RWPE2 (cell line): Measurements from ENCODE around the gene WDR83.
A peak's percentile ranks its signal among the peaks of the same experiment; 100 is the strongest.

Experiments
- ATAC-seq: fragments of 200-7000 bp; cut with Tn5 transposase; 3 replicates; pipeline ENCODE4 v1.9.1; 2021; ENCODE audit warnings: low read depth
- DNase-seq: peaks from one replicate; pipeline ENCODE4 v3.0.0-alpha.2; 2020; ENCODE audit warnings: low spot score
- H3K27ac ChIP-seq: fragments of 450-650 bp; 2 replicates; pipeline ENCODE4 v1.5.1; 2017; ENCODE audit warnings: mild to moderate bottlenecking; ENCODE audit not compliant: poor library complexity, severe bottlenecking
- H3K27me3 ChIP-seq: fragments of 250-450 bp; sonication (Bioruptor Pico); 2 replicates; pipeline ENCODE4 v1.5.1; 2021; ENCODE audit warnings: mild to moderate bottlenecking, moderate library complexity; ENCODE audit not compliant: insufficient read depth, poor library complexity, severe bottlenecking
- H3K36me3 ChIP-seq: fragments of 250-450 bp; sonication (Bioruptor Pico); 2 replicates; pipeline ENCODE4 v1.5.1; 2020; ENCODE audit warnings: low read depth, mild to moderate bottlenecking, moderate library complexity
- H3K4me1 ChIP-seq: fragments of 250-450 bp; sonication (Bioruptor Pico); 2 replicates; pipeline ENCODE4 v1.5.1; 2021; ENCODE audit warnings: mild to moderate bottlenecking, moderate library complexity; ENCODE audit not compliant: insufficient read depth, poor library complexity, severe bottlenecking
- H3K4me3 ChIP-seq: fragments of 250-450 bp; sonication (Bioruptor Pico); 2 replicates; pipeline ENCODE4 v1.5.1; 2021; ENCODE audit warnings: mild to moderate bottlenecking, moderate library complexity; ENCODE audit not compliant: severe bottlenecking
- H3K9me3 ChIP-seq: fragments of 250-450 bp; sonication (Bioruptor Pico); 2 replicates; pipeline ENCODE4 v1.5.1; 2021; ENCODE audit warnings: mild to moderate bottlenecking, moderate library complexity; ENCODE audit not compliant: severe bottlenecking
- CTCF ChIP-seq: fragments of 450-650 bp; IDR thresholded peaks from one replicate; pipeline ENCODE4 v1.5.1; 2017; ENCODE audit warnings: mild to moderate bottlenecking, moderate library complexity; ENCODE audit not compliant: poor library complexity, severe bottlenecking

Gene WDR83

GRCh38 chr19:12701596-12702282 is 35.1 kb downstream of the WDR83 start:
- no peaks in the 10 kb centered on the region for H3K27me3 ChIP-seq
- no peak overlapping the region for H3K4me3 ChIP-seq
- no peaks in the 10 kb centered on the region for H3K9me3 ChIP-seq
- no peak overlapping the region for H3K27ac ChIP-seq
- no peak for ATAC-seq
- no peak for TF ChIP-seq CTCF
- no peaks in the 10 kb centered on the region for H3K4me1 ChIP-seq
- H3K36me3 ChIP-seq: peaks cover 68% of the 10 kb centered on the region
- no peak for DNase-seq

GRCh38 chr19:12703046-12703445 is 36.4 kb downstream of the WDR83 start:
- no peaks in the 10 kb centered on the region for H3K9me3 ChIP-seq
- no peaks in the 10 kb centered on the region for H3K27me3 ChIP-seq
- H3K36me3 ChIP-seq: peaks cover 80% of the 10 kb centered on the region
- DNase-seq: no peak
- TF ChIP-seq CTCF: no peak
- peak; percentile 26; the same call in 1 of the 3 replicates for ATAC-seq
- no peaks in the 10 kb centered on the region for H3K4me1 ChIP-seq
- no peak overlapping the region for H3K27ac ChIP-seq
- no peak overlapping the region for H3K4me3 ChIP-seq

- no peaks in the 10 kb centered on the region for H3K27me3 ChIP-seq
- no peak for TF ChIP-seq CTCF
These were observed 38.6 kb downstream of the WDR83 start for GRCh38 chr19:12705169-12705568.

GRCh38 chr19:12705654-12706331 is 39.2 kb downstream of the WDR83 start:
- TF ChIP-seq CTCF: no peak
- no peaks in the 10 kb centered on the region for H3K4me1 ChIP-seq
- H3K4me3 ChIP-seq: no peak overlapping the region
- H3K9me3 ChIP-seq: no peaks in the 10 kb centered on the region
- peaks cover 97% of the 10 kb centered on the region for H3K36me3 ChIP-seq
- no peaks in the 10 kb centered on the region for H3K27me3 ChIP-seq
- DNase-seq (no peak), ATAC-seq (no peak)
- no peak overlapping the region for H3K27ac ChIP-seq

More at GRCh38 chr19:12705169-12705568, 38.6 kb downstream of the WDR83 start:
- no peak for ATAC-seq
- H3K4me3 ChIP-seq: no peak overlapping the region
- DNase-seq: no peak
- H3K4me1 ChIP-seq: no peaks in the 10 kb centered on the region
- H3K27ac ChIP-seq: no peak overlapping the region
- H3K9me3 ChIP-seq: no peaks in the 10 kb centered on the region
- peaks cover 92% of the 10 kb centered on the region for H3K36me3 ChIP-seq

- no peak for TF ChIP-seq CTCF
- H3K27me3 ChIP-seq: no peaks in the 10 kb centered on the region
- H3K9me3 ChIP-seq: no peaks in the 10 kb centered on the region
- H3K36me3 ChIP-seq: peaks cover 97% of the 10 kb centered on the region
- ATAC-seq: no peak
- DNase-seq: no peak
- no peak overlapping the region for H3K27ac ChIP-seq
- no peaks in the 10 kb centered on the region for H3K4me1 ChIP-seq
- H3K4me3 ChIP-seq: no peak overlapping the region
These were observed 39.7 kb downstream of the WDR83 start for GRCh38 chr19:12706332-12706718.
